ES-I3 (cell line): ENCODE data around the gene CCDC15.

Experiments used
- H3K36me3 ChIP-seq: 2 replicates; pipeline ENCODE4 v1.6.1; 2013; ENCODE audit warnings: mild to moderate bottlenecking, low read length, control low read depth, moderate library complexity; ENCODE audit not compliant: insufficient read depth
- H3K4me1 ChIP-seq: 2 replicates; pipeline ENCODE4 v1.6.1; 2013; ENCODE audit warnings: mild to moderate bottlenecking, control low read depth, low read length; ENCODE audit not compliant: insufficient read depth
- H3K9ac ChIP-seq: 2 replicates; pipeline ENCODE4 v1.6.1; 2013; ENCODE audit warnings: low read depth, mild to moderate bottlenecking, low read length, moderate library complexity
- H3K9me3 ChIP-seq: 2 replicates; pipeline ENCODE4 v1.6.1; 2013; ENCODE audit warnings: mild to moderate bottlenecking, low read length, moderate library complexity; ENCODE audit not compliant: control insufficient read depth, insufficient read depth

Gene CCDC15, protein sequence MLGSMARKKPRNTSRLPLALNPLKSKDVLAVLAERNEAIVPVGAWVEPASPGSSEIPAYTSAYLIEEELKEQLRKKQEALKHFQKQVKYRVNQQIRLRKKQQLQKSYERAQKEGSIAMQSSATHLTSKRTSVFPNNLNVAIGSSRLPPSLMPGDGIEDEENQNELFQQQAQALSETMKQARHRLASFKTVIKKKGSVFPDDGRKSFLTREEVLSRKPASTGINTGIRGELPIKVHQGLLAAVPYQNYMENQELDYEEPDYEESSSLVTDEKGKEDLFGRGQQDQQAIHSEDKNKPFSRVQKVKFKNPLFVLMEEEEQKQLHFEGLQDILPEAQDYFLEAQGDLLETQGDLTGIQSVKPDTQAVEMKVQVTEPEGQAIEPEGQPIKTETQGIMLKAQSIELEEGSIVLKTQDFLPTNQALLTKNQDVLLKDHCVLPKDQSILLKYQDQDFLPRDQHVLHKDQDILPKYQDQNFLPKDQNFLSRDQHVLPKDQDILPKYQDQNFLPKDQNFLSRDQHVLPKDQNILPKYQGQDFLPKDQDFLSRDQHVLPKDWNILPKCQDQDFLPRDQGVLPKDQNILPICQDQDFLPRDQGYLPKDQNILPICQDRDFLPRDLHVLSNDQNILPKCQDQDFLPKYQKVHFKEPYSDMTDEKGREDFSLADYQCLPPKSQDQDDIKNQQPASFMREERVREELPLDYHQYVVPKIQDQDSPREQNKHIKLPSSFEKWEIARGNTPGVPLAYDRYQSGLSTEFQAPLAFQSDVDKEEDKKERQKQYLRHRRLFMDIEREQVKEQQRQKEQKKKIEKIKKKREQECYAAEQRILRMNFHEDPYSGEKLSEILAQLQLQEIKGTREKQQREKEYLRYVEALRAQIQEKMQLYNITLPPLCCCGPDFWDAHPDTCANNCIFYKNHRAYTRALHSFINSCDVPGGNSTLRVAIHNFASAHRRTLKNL

DNA sequence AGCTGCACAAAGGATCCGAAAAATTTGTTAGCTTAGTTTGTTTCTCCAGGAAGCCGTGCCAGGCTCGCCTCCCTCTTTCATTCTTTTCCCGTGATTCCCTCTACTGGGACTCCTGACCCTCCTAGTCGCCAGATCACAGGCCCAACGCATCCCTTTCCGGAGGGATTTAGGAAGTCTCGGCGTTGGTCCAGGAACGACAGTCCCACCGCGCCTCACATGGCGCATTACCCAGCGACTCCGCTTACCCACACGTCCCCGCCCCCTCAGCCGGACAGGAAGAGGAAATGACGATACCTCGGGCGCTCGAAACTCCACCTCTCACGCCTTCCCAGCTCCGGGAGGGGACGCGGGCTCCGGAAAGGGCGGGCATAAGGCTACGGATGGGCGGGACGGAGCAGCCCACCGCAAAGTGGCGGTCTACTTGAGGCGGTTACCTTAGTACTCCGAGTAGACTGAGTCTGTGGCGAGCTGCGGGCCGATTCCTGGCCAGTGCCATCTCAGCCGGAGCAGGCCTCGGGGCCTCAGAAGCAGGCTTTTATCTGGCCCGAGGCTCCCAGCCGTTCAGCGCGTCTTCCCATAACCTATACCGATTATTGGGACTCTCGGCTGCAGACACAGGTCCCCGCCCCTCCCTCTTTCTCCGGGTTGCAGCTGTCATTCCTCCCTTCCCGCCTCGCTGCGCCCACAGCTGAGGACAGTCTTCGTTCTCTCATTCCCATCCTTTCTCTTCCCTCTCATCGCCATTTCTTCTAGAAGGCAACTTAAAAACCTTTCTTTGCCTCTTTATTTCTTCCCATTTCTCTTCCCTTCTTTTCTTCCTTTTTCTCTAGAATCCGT, at the start of gene CCDC15:
TSS of gene CCDC15 (plus strand) at position 450 of the 837 bp plus-strand sequence. CDS start 531 bp downstream, outside the sequence.
- H3K9ac ChIP-seq = peak within 1 kb of the TSS; percentile 78
- H3K9me3 ChIP-seq = no peaks in the 10 kb centered on the region
- no peaks in the 10 kb centered on the region for H3K36me3 ChIP-seq
- H3K4me1 ChIP-seq = no peaks in the 10 kb centered on the region

DNA sequence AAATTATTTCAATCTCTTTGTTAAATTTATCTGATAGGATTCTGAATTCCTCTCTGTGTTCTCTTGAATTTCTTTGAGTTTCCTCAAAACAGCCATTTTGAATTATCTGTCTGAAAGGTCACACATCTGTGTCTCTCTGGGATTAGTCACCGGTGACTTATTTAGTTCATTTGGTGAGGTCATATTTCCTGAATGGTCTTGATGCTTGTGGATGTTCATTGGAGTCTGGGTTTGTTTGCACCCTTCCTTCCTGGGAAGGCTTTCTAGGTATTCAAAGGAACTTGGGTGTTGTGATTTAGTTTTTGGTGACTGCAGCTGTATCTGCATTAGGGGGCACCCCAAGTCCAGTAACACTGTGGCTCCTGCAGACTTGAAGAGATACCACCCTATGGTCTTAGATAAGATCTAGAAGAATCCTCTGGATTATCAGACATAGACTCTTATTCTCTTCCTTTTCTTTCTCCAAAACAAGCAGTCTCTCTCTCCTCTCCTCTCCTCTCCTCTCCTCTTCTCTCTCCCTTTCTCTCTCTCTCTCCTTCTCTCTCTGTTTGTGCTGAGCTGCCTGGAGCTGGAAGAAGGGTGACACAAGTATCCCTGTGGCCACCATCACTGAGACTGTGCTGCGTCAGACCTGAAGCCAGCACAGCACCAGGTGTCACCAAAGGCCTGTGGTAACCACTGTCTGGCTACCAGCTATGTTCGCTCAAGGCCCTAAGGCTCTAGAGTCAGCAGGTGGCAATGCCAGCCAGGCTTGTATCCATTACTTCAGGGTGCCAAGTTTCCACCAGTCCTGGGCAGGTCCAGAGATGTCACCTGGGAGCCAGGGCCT, 38.2 kb upstream of the CCDC15 start:
- H3K9ac ChIP-seq = no peak overlapping the region
- no peaks in the 10 kb centered on the region for H3K36me3 ChIP-seq
- H3K9me3 ChIP-seq = no peaks in the 10 kb centered on the region
- H3K4me1 ChIP-seq = no peaks in the 10 kb centered on the region; the same call in 1 of the 2 replicates

DNA sequence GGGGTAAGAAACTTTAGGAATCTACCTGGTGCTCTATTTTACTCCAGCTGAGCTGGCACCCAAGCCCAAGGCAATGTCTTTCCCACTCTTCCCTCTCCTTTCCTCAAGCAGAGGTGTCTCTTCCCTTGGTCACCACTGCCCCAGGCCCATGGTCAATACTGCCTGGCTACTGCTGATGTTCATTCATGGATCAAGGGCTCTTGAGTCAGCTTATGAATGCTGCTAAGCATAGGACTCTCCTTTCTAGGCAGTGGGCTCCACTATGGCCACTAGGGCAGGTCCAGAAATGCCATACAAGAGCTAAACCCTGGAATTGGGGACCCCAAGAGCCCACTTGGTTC, 37.7 kb upstream of the CCDC15 start:
- H3K9me3 ChIP-seq = no peaks in the 10 kb centered on the region
- no peaks in the 10 kb centered on the region for H3K36me3 ChIP-seq
- no peaks in the 10 kb centered on the region; the same call in 1 of the 2 replicates for H3K4me1 ChIP-seq
- no peak overlapping the region for H3K9ac ChIP-seq

DNA sequence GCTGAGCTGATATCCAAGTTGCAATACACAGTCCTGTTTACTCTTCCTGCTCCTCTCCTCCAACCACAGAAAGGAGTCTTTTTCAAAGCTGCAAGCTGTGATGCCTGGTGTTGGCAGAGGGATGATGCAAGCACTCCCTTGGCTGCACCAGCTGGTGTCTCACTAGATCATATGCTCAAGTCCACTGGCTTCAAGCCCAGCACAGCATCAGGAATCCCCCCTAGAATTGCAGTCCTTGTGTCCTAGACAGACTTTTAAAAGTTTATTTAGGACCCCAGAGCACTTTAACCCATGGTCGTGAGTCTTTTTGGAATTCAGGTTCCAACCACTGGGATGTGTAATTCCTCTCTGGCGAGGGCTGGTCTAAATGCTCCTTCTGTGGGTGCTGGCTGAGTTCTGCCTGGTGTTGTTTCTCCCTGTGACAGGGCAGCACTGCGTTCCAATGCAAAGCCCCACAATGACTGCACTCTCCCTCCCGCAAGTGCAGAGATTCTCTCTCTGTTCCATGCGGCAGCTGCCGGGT, 36.8 kb upstream of the CCDC15 start:
- Histone ChIP-seq H3K9me3 (no peaks in the 10 kb centered on the region), H3K36me3 (no peaks in the 10 kb centered on the region), H3K4me1 (no peaks in the 10 kb centered on the region; the same call in 1 of the 2 replicates), H3K9ac (no peak overlapping the region)

DNA sequence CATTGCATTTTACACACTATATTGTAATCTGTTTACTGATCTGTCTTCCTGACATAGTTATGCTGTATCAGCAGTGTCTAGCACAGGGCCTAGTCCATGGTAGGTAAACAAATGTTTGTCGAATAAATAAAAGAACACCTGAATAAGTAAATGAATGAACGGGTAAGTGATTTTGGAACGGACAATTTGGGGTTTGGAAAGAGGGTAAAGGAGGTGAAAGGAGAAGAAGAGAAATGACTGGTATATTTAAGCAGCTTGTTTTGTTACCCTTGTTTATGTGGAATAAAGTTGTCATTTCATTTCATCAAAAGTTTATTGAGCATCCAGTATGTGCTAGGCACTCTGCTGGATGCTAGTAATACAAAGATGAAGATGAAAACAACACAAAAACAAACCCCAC, 35.1 kb upstream of the CCDC15 start, which contains the start of gene HEPN1:
TSS of gene HEPN1 (plus strand) at position 301 of the 400 bp plus-strand sequence.
- H3K36me3 ChIP-seq = no peaks in the 10 kb centered on the region
- no peaks in the 10 kb centered on the region; the same call in 1 of the 2 replicates for H3K4me1 ChIP-seq
- H3K9ac ChIP-seq = no peak within 1 kb of the TSS
- H3K9me3 ChIP-seq = no peaks in the 10 kb centered on the region

DNA sequence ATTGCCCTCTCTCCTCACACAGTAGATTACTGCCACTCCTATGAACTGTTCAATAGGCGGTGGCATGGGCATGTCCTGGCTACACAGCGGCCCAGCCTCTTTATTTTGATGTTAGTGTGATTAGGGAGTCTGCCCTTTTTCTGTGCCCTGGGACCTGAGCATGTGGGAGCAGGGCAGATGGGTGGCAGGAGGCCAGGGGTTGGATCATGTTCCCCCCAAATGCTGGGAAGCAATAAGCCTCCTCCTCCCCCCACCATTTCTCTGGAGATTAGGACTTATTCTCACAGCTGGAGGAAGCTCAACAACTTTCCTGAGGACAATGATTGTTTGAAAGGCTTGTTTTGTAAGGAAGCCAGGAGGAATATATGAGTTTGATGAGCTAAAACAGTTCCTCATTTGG, 34.1 kb upstream of the CCDC15 start:
- Histone ChIP-seq H3K36me3 (no peaks in the 10 kb centered on the region), H3K9ac (no peak overlapping the region), H3K9me3 (no peaks in the 10 kb centered on the region), H3K4me1 (no peaks in the 10 kb centered on the region; the same call in 1 of the 2 replicates)

DNA sequence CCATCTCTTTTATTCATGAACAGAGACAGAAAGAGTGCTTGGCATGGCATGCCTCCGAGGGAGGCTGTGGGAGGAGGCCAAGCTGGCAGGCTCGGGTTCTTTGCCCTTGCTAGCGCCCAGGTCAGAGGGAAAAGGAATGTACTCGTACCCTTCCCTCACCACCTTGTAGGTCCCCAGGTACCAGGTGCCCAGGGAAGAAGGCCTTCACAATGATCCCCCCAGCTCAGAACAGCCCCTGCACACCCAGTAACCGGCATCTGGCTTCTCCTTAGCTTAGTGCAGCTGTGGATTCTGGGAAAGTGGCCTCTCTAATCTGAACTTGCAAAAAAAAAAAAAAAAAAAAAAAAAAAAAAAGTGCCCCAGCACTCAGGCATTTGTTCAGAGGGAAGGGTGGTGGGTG, 33.6 kb upstream of the CCDC15 start:
- Histone ChIP-seq H3K9me3 (no peaks in the 10 kb centered on the region), H3K9ac (peak overlapping the region; percentile 61; the same call in 1 of the 2 replicates), H3K36me3 (no peaks in the 10 kb centered on the region), H3K4me1 (no peaks in the 10 kb centered on the region; the same call in 1 of the 2 replicates)

DNA sequence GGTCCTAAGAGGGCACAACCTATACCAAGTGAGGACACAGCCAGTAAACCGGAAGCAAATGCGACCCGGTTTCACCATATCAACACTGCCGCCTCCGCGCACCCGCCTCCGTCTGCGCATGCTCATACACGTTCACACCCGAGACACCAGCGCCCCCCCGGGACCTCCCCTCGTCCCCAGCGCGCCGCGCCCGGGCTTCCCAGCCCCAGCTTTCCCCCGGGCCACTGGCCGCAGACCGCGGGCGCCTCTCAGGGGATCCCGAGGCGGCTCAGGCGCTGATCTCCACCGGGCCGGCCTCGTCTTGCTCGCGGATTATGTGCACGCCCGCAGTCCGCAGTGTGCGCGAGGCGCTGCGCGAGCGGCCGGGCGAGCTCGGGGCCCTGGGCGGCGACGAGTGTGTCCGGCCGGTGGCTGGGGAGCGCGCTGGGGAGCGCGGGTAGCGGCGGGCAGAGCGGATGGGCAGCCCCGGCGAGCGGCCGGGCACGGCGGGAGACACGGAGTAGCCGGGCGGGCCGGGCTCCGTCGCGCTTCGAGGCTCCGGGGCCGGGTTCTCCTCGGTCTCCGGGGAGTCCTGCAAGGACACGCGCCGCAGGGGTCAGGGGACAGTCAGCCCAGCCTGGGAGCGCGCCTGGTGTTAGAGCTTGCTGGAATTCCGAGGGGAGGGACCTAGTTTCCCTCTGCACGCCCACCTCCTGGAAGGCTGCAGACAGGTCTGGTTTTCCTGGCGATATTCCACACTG, 33.0 kb upstream of the CCDC15 start:
- H3K9ac ChIP-seq = peak overlapping the region; percentile 61
- H3K9me3 ChIP-seq = no peaks in the 10 kb centered on the region
- H3K4me1 ChIP-seq = no peaks in the 10 kb centered on the region; the same call in 1 of the 2 replicates
- no peaks in the 10 kb centered on the region for H3K36me3 ChIP-seq

DNA sequence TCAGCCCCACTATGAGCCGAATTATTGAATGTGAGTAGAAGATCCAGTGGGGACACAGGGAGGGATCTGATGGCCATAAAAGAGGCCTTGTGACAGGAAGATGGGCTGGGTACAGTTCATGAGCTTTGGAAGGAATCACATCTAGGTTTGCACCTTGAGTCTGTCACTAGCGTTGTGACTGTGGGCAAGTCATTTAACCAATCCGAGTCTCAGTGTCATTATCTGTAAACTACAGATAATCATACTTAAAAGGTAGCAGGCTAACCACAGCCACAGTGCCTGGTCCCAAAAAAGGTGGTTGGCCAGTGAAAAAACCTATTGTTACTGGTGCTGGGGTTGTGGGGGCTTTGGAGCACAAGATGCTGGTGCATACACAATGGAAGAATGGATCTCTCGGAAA, 31.2 kb upstream of the CCDC15 start:
- Histone ChIP-seq H3K36me3 (no peaks in the 10 kb centered on the region), H3K4me1 (no peaks in the 10 kb centered on the region; the same call in 1 of the 2 replicates), H3K9me3 (no peaks in the 10 kb centered on the region), H3K9ac (no peak overlapping the region)

DNA sequence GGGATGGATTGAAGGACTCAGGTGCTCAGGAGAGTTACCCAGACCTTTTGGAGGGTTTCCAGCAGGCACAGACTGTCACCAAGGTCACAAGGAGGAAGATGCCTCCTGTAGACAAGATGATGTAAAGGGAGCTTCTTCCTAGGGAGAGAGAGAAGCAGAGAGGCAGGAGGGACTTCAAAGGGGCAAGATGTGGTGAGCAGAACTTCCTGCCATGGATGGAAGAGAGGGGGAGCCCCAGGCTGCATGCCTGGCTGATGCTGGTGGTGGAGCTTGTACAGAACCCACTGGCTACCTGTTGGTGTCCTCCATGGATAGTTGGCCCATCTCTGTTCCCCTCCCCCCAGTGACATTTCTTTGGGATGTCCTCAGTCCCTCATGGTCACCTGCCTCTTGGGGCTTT, 30.7 kb upstream of the CCDC15 start:
- Histone ChIP-seq H3K36me3 (no peaks in the 10 kb centered on the region), H3K9ac (no peak overlapping the region), H3K9me3 (no peaks in the 10 kb centered on the region), H3K4me1 (no peaks in the 10 kb centered on the region; the same call in 1 of the 2 replicates)

DNA sequence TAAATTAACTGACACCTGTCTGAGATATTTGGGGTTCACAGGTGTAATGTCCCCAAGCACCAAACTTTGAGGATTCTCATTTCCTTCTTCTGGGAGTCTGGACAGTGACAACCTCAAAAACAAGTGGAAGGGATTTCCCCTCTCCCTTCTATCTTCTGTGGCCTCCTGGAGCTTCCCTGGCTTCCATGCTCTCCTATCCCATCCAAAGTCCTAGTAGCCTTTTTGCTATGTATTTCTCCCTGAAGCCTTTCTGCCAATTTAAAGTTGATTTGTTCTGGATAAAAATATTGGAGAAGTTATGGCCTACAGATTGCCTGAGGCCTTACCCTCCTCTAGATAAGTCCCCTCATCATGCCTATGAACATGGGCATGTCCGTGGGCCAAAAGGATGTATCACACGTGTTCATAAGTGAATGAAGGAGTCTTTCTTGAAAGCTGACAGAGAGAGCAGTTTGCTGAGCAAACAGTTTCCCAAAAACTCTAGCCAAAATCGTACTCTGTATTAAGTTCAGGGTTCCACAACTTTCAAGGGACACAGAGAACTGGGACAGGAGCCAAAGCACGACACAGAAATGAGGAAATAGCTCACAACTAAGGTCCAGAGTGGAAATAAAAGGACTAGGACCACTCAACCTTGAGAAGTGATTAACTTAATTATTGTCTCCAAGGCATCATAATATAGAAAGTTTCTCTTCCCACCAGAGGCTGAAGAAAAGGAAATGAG, 24.9 kb upstream of the CCDC15 start:
- no peaks in the 10 kb centered on the region for H3K9me3 ChIP-seq
- no peak overlapping the region for H3K9ac ChIP-seq
- no peaks in the 10 kb centered on the region for H3K36me3 ChIP-seq
- H3K4me1 ChIP-seq = no peaks in the 10 kb centered on the region

DNA sequence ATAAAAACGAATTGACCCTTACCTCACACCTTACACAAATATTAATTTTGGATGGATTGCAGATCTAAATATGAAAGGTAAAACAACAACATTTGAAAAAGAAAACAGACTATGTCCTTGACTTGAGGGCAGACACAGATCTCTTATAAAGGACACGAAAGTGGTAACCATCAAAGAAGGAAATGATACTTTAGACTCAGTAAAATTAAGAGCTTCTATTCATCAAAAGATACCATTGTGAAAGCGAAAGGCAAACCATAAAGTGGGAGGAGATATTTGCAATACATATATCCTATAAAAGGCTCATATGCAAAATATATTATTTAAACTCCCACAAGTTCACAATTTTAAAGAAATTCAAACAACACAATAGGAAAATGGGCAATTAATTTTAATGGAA, 23.2 kb upstream of the CCDC15 start:
- Histone ChIP-seq H3K4me1 (peaks cover 4% of the 10 kb centered on the region; the same call in 1 of the 2 replicates), H3K9me3 (no peaks in the 10 kb centered on the region), H3K36me3 (no peaks in the 10 kb centered on the region), H3K9ac (no peak overlapping the region)
